A673 (cell line): Measurements from ENCODE around the gene PARD6B. TPM values are rescaled to one million over a fixed set of nuclear protein-coding genes. Genes with fewer than 3 reads are reported as not detected.

Experiments
- BruUV-seq: library from RNA; stranded (reverse); fragments of 400-500 nt; replicated peaks from 2 replicates; lab custom pipeline; 2021; lab: Mats Ljungman, UMichigan
- CTCF ChIA-PET: fragments of 300-600 bp; sonication (Branson Sonifier 250); formaldehyde crosslinking; loops from one replicate; lab custom pipeline; 2022; ENCODE audit warnings: antibody characterized with exemption; lab: Charles Lee
- POLR2A ChIA-PET: fragments of 300-600 bp; sonication (Branson Sonifier 250); formaldehyde crosslinking; loops from one replicate; lab custom pipeline; 2022; ENCODE audit warnings: antibody characterized with exemption; ENCODE audit not compliant: low non-redundant PET; lab: Charles Lee
- DNase-seq: peaks from one replicate; pipeline ENCODE4 v3.0.0-alpha.2; 2015; ENCODE audit warnings: low spot score
- H3K27ac ChIP-seq: fragments of 200-600 bp; sonication (generic); 2 replicates; pipeline ENCODE4 v1.5.1; 2016; ENCODE audit warnings: mixed run types, low read depth, mild to moderate bottlenecking, mixed read lengths, antibody characterized with exemption, low read length; ENCODE audit not compliant: poor library complexity, severe bottlenecking
- H3K27me3 ChIP-seq: fragments of 200-600 bp; sonication (generic); replicated peaks from 2 replicates; pipeline ENCODE4 v1.6.1; 2017; ENCODE audit warnings: mixed run types, low read depth, mild to moderate bottlenecking, mixed read lengths, antibody characterized with exemption, low read length; ENCODE audit not compliant: insufficient read depth, poor library complexity
- H3K36me3 ChIP-seq: fragments of 200-600 bp; sonication (generic); 2 replicates; pipeline ENCODE4 v1.6.1; 2016; ENCODE audit warnings: mixed run types, mild to moderate bottlenecking, mixed read lengths, antibody characterized with exemption, low read length; ENCODE audit not compliant: insufficient read depth, poor library complexity, severe bottlenecking
- H3K4me1 ChIP-seq: fragments of 200-600 bp; sonication (generic); 2 replicates; pipeline ENCODE4 v1.6.1; 2017; ENCODE audit warnings: mixed run types, mild to moderate bottlenecking, mixed read lengths, antibody characterized with exemption, low read length; ENCODE audit not compliant: insufficient read depth, poor library complexity, severe bottlenecking
- H3K4me3 ChIP-seq: fragments of 200-600 bp; sonication (generic); 2 replicates; pipeline ENCODE4 v1.5.1; 2016; ENCODE audit warnings: low read depth, mixed run types, mild to moderate bottlenecking, mixed read lengths, low read length; ENCODE audit not compliant: poor library complexity, severe bottlenecking
- H3K9me3 ChIP-seq: fragments of 200-600 bp; sonication (generic); 2 replicates; pipeline ENCODE4 v1.6.1; 2016; ENCODE audit warnings: mixed run types, low read depth, mild to moderate bottlenecking, mixed read lengths, antibody characterized with exemption, low read length; ENCODE audit not compliant: poor library complexity, severe bottlenecking
- CTCF ChIP-seq: fragments of 300-800, 200-600 bp; sonication (generic); conservative IDR thresholded peaks from 2 replicates; pipeline ENCODE4 v1.5.1; 2017; ENCODE audit warnings: low read depth, mild to moderate bottlenecking, antibody characterized with exemption, low read length, moderate library complexity, mixed read lengths
- EZH2 ChIP-seq: fragments of 200-600 bp; sonication (generic); IDR thresholded peaks from 2 replicates; pipeline ENCODE4 v1.6.1; 2017; ENCODE audit warnings: borderline replicate concordance, low read depth, mild to moderate bottlenecking, mixed read lengths, antibody characterized with exemption, low read length; ENCODE audit not compliant: poor library complexity, severe bottlenecking
- intact Hi-C: fragments of 100-400 bp; cut with micrococcal nuclease; formaldehyde crosslinking; loops from one replicate; pipeline ENCODE4 v1.10.0; 2022; ENCODE audit not compliant: unreplicated experiment
- total RNA-seq: library from RNA; stranded (reverse); gene quantifications from 2 replicates; pipeline ENCODE4 v1.2.3, GENCODE V29; 2021

The PARD6B gene
- total RNA-seq, 1 experiment from 2014 or later, result 28.1 TPM

DNA sequence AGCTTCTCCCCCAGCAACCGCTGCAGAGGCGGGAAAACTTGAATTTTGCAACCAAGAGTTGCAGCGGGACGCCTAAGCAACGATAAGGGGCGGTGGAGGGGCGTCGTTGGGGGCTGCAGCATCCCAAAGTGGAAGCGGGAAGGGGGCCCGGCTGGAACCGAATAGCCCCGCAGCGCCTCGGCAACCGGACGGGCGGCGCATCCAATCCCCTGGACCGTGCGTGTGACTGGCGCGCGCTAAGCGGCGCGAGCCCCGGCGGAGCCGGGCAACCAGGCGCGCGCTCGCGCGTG is 670 bp upstream of the PARD6B start:
- Histone ChIP-seq H3K36me3 (peaks cover 4% of the 10 kb centered on the region), H3K9me3 (no peaks in the 10 kb centered on the region), H3K27ac (peak overlapping the region; percentile 33), H3K4me3 (peak overlapping the region; percentile 94), H3K4me1 (peaks cover 24% of the 10 kb centered on the region), H3K27me3 (no peaks in the 10 kb centered on the region)
- no peak for DNase-seq
- BruUV-seq, result no TSS peak
- POLR2A ChIA-PET, result no interaction called here
- CTCF ChIA-PET, result interaction anchor here (1.4 kb wide), 1 partner anchor 143 kb away, joined by 6 read pairs; no protein-coding TSS in a partner anchor
- TF ChIP-seq CTCF (no peak), EZH2 (no peak)
- intact Hi-C loops, result loop anchor here (1.0 to 2.0 kb wide), 2 partner anchors 40 to 46 kb away; partner anchors contain the start of gene RIPOR3

DNA sequence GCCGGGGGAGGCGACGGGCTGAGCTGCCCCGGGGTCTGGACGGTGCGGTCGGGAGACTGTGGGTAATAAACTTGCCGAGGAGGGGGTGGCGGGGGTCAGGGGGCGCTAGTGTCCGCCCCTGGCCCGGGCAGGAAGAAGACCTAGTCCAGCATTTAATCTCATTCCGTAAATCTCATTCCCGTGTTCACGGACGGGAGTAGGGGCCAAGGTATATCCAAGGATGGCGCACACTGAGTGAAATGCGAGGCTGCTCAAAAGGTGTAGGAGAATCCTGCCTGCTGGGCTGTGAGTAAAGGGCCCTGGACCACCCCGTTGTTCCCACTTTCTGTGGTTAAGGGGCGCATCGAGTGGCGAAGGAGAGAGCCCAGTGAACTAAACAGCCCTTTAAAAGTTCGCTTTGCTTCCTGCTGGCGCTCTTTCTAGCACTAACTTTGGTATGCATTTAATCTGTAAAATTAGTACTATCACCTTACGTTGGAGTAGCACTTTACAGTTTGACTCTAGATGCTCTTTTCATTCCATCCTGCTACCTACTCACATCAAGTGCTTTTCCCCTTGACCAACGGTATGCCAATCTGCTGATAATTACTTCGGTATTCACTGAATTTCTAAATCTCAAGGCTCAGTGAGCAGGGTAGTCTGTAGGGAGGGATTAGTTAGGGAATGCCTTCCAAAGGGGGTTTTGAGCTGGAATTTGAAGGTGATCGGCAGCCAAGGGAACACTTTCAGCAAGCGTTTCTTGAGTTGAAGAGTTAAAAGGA is 730 bp downstream of the PARD6B start:
- Histone ChIP-seq H3K36me3 (peaks cover 4% of the 10 kb centered on the region), H3K27me3 (no peaks in the 10 kb centered on the region), H3K9me3 (no peaks in the 10 kb centered on the region), H3K27ac (peak overlapping the region; percentile 90), H3K4me1 (peaks cover 33% of the 10 kb centered on the region), H3K4me3 (peak overlapping the region; percentile 94)
- peak; percentile 35 for DNase-seq
- intact Hi-C loops, result loop anchor here (1.0 to 2.0 kb wide), 2 partner anchors 41 to 44 kb away; partner anchors contain the start of gene RIPOR3
- ChIA-PET CTCF (interaction anchor here (0.6 to 2.9 kb wide), 4 partner anchors 11 to 144 kb away, joined by 4 to 11 read pairs (median 5); no protein-coding TSS in a partner anchor), POLR2A (interaction anchor here (0.6 to 0.7 kb wide), 2 partner anchors 17 to 18 kb away, joined by 3 to 4 read pairs; no protein-coding TSS in a partner anchor)
- TF ChIP-seq CTCF, result no peak
- no peak for TF ChIP-seq EZH2
- BruUV-seq, result no TSS peak

- DNase-seq, result no peak
- Histone ChIP-seq H3K4me1 (peaks cover 46% of the 10 kb centered on the region), H3K9me3 (no peaks in the 10 kb centered on the region), H3K27me3 (no peaks in the 10 kb centered on the region), H3K36me3 (peaks cover 4% of the 10 kb centered on the region), H3K27ac (peak overlapping the region; percentile 90), H3K4me3 (peak overlapping the region; percentile 94)
- CTCF ChIA-PET, result interaction anchor here (1.0 to 2.9 kb wide), 2 partner anchors 11 to 15 kb away, joined by 3 to 11 read pairs; no protein-coding TSS in a partner anchor
- no peak for TF ChIP-seq CTCF
- no peak for TF ChIP-seq EZH2
- no TSS peak for BruUV-seq
- POLR2A ChIA-PET, result no interaction called here
- intact Hi-C loops, result no loop called here
These were observed 2.4 kb downstream of the PARD6B start for GRCh38 chr20:50733644-50734349.
